A673 (cell line): ENCODE data around the gene ACOX3. TPM values are rescaled to one million over a fixed set of nuclear protein-coding genes. Genes with fewer than 3 reads are reported as not detected.

ENCODE experiments used
- BruUV-seq: library from RNA; stranded (reverse); fragments of 400-500 nt; replicated peaks from 2 replicates; lab custom pipeline; 2021; lab: Mats Ljungman, UMichigan
- CTCF ChIA-PET: fragments of 300-600 bp; sonication (Branson Sonifier 250); formaldehyde crosslinking; loops from one replicate; lab custom pipeline; 2022; ENCODE audit warnings: antibody characterized with exemption; lab: Charles Lee
- POLR2A ChIA-PET: fragments of 300-600 bp; sonication (Branson Sonifier 250); formaldehyde crosslinking; loops from one replicate; lab custom pipeline; 2022; ENCODE audit warnings: antibody characterized with exemption; ENCODE audit not compliant: low non-redundant PET; lab: Charles Lee
- DNase-seq: peaks from one replicate; pipeline ENCODE4 v3.0.0-alpha.2; 2015; ENCODE audit warnings: low spot score
- H3K27ac ChIP-seq: fragments of 200-600 bp; sonication (generic); 2 replicates; pipeline ENCODE4 v1.5.1; 2016; ENCODE audit warnings: mixed run types, low read depth, mild to moderate bottlenecking, mixed read lengths, antibody characterized with exemption, low read length; ENCODE audit not compliant: poor library complexity, severe bottlenecking
- H3K27me3 ChIP-seq: fragments of 200-600 bp; sonication (generic); replicated peaks from 2 replicates; pipeline ENCODE4 v1.6.1; 2017; ENCODE audit warnings: mixed run types, low read depth, mild to moderate bottlenecking, mixed read lengths, antibody characterized with exemption, low read length; ENCODE audit not compliant: insufficient read depth, poor library complexity
- H3K36me3 ChIP-seq: fragments of 200-600 bp; sonication (generic); 2 replicates; pipeline ENCODE4 v1.6.1; 2016; ENCODE audit warnings: mixed run types, mild to moderate bottlenecking, mixed read lengths, antibody characterized with exemption, low read length; ENCODE audit not compliant: insufficient read depth, poor library complexity, severe bottlenecking
- H3K4me1 ChIP-seq: fragments of 200-600 bp; sonication (generic); 2 replicates; pipeline ENCODE4 v1.6.1; 2017; ENCODE audit warnings: mixed run types, mild to moderate bottlenecking, mixed read lengths, antibody characterized with exemption, low read length; ENCODE audit not compliant: insufficient read depth, poor library complexity, severe bottlenecking
- H3K4me3 ChIP-seq: fragments of 200-600 bp; sonication (generic); 2 replicates; pipeline ENCODE4 v1.5.1; 2016; ENCODE audit warnings: low read depth, mixed run types, mild to moderate bottlenecking, mixed read lengths, low read length; ENCODE audit not compliant: poor library complexity, severe bottlenecking
- H3K9me3 ChIP-seq: fragments of 200-600 bp; sonication (generic); 2 replicates; pipeline ENCODE4 v1.6.1; 2016; ENCODE audit warnings: mixed run types, low read depth, mild to moderate bottlenecking, mixed read lengths, antibody characterized with exemption, low read length; ENCODE audit not compliant: poor library complexity, severe bottlenecking
- CTCF ChIP-seq: fragments of 300-800, 200-600 bp; sonication (generic); conservative IDR thresholded peaks from 2 replicates; pipeline ENCODE4 v1.5.1; 2017; ENCODE audit warnings: low read depth, mild to moderate bottlenecking, antibody characterized with exemption, low read length, moderate library complexity, mixed read lengths
- EZH2 ChIP-seq: fragments of 200-600 bp; sonication (generic); IDR thresholded peaks from 2 replicates; pipeline ENCODE4 v1.6.1; 2017; ENCODE audit warnings: borderline replicate concordance, low read depth, mild to moderate bottlenecking, mixed read lengths, antibody characterized with exemption, low read length; ENCODE audit not compliant: poor library complexity, severe bottlenecking
- intact Hi-C: fragments of 100-400 bp; cut with micrococcal nuclease; formaldehyde crosslinking; loops from one replicate; pipeline ENCODE4 v1.10.0; 2022; ENCODE audit not compliant: unreplicated experiment
- total RNA-seq: library from RNA; stranded (reverse); gene quantifications from 2 replicates; pipeline ENCODE4 v1.2.3, GENCODE V29; 2021

Gene ACOX3
- total RNA-seq, 1 experiment from 2014 or later: 14.3 TPM

DNA sequence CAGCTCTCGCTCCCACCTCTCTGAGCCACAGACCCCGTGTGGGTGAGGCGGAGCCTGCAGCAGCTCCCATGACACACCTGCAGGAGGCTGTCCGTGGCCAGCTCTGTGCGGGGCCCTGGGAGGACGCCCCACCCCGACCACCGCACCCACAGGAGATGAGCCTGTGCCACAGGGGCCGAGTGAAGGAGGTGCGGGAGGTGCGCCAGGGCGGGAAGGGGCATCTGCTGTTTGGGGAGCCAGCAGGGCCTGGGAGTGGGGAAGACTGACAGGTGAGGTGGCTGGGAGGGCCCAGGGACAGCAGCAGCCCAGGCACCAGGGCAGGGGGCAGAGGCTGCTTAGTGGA, 52.0 kb downstream of the ACOX3 start:
- no peak for DNase-seq
- no peak for TF ChIP-seq CTCF
- TF ChIP-seq EZH2: no peak
- Histone ChIP-seq H3K9me3 (no peaks in the 10 kb centered on the region), H3K27ac (no peak overlapping the region), H3K4me3 (no peak overlapping the region), H3K27me3 (no peaks in the 10 kb centered on the region), H3K36me3 (no peaks in the 10 kb centered on the region), H3K4me1 (peaks cover 6% of the 10 kb centered on the region)
- ChIA-PET CTCF (no interaction called here), POLR2A (no interaction called here)
- intact Hi-C loops: no loop called here
- BruUV-seq: no TSS peak

DNA sequence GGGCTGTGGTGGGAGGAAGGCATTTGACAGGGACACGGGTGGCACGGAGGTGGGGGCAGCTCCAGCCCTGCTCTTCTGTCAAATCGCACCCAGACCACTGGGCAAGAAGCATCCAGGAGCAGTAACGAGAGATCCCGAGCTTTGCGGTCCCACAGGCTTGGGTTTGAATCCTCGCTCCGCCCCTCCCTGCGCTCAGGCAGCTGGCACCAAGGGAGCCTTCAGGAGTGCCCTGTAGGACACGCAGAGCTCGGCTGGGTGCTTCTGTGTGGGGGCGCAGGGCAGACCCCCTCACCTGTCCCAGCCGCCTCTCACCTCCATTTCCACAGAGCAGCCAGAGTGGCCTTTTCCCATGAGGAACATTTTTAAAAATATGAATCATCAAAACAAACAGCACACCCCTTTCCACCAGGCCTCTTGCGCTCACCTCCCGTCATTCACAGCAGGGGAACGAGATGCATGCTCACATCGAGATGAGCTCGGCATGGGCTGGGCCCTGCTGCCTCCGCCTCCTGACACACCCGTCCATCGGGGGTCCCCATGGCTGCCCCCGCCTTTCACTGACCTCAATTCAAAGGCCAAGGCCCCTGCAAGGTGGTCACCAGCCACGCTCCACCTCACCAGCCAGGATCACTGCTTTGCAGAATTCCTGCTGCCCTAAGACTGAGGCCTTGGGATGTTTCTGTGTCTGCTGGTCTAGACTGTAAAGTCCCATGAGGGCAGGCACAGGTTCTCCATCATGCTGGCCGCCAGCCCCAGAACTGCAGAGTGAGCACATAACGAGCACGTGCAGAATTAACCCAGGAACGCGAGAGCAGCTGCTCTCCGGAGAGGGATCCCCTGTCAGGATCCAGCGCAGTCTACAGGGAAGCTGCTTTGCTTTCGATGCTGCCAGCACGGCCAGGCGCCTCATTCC, 52.7 kb downstream of the ACOX3 start:
- H3K4me3 ChIP-seq: no peak overlapping the region
- H3K4me1 ChIP-seq: peaks cover 6% of the 10 kb centered on the region
- H3K27ac ChIP-seq: no peak overlapping the region
- no peaks in the 10 kb centered on the region for H3K36me3 ChIP-seq
- TF ChIP-seq CTCF: no peak
- TF ChIP-seq EZH2: no peak
- DNase-seq: no peak
- CTCF ChIA-PET: no interaction called here
- H3K27me3 ChIP-seq: no peaks in the 10 kb centered on the region
- no peaks in the 10 kb centered on the region for H3K9me3 ChIP-seq
- POLR2A ChIA-PET: no interaction called here
- no TSS peak for BruUV-seq
- intact Hi-C loops: no loop called here

DNA sequence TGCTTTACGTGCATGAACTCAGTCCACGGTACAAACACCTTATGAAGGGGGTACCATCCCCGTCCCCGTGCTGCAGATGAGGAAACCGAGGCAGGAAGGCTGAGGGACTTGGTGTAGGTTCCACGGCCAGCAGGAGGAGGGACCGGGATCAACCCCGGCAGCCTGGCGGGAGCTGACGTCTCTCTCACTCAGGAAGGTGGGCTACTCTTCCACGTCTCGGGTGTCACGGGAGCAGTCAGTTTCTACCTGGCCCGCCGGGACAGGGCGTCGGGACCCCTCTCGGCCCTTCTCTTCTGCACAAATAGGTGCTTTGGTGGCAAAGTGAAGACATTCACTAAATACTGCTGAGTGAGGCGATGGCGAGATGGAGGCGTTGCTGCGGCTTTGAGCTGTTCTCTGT, 53.3 kb downstream of the ACOX3 start:
- intact Hi-C loops: no loop called here
- no peak overlapping the region for H3K4me3 ChIP-seq

More for the DNA sequence above, 53.3 kb downstream of the ACOX3 start:
- H3K9me3 ChIP-seq: no peaks in the 10 kb centered on the region
- H3K4me1 ChIP-seq: peaks cover 4% of the 10 kb centered on the region
- H3K36me3 ChIP-seq: no peaks in the 10 kb centered on the region
- no peak overlapping the region for H3K27ac ChIP-seq
- ChIA-PET CTCF (no interaction called here), POLR2A (no interaction called here)
- TF ChIP-seq EZH2 (no peak), CTCF (no peak)
- DNase-seq: no peak
- H3K27me3 ChIP-seq: no peaks in the 10 kb centered on the region
- BruUV-seq: no TSS peak
